Activated T-helper 1 cell treated with anti-CD3 and anti-CD28 coated beads, Interleukin-12 subunit alpha, Interleukin-12 subunit beta, Interleukin-2, Interleukin-4 antibody, amounts not matched to agents 30 ng/mL and 10 ng/mL and 1 ng/mL, durations not matched to agents 14 hours and 24 hours and 36 hours (primary cell): ENCODE measurements around the gene YEATS2. TPM values are rescaled to one million over a fixed set of nuclear protein-coding genes. Genes with fewer than 3 reads are reported as not detected.
A peak's percentile ranks its signal among the peaks of the same experiment; 100 is the strongest.
"Not testable (repeated sequence)": the region's sequence is repeated elsewhere in the genome, so short reads cannot be mapped to it uniquely, and the experiment has no call there.

Experiments
- DNase-seq: peaks from one replicate; pipeline ENCODE4 v3.0.0; 2021; ENCODE audit warnings: low spot score
- H3K27ac Mint-ChIP-seq: one replicate; pipeline ENCODE4 v1.8.0; 2021; ENCODE audit warnings: mild to moderate bottlenecking, mixed read lengths
- H3K27me3 Mint-ChIP-seq: one replicate; pipeline ENCODE4 v1.8.0; 2022; ENCODE audit warnings: mild to moderate bottlenecking, moderate library complexity, mixed read lengths; ENCODE audit not compliant: insufficient read depth
- H3K36me3 Mint-ChIP-seq: one replicate; pipeline ENCODE4 v1.8.0; 2021; ENCODE audit warnings: low read depth, mixed read lengths
- H3K4me1 Mint-ChIP-seq: one replicate; pipeline ENCODE4 v1.8.0; 2021; ENCODE audit warnings: low read depth, mixed read lengths
- H3K4me3 Mint-ChIP-seq: one replicate; pipeline ENCODE4 v1.8.0; 2021; ENCODE audit warnings: mild to moderate bottlenecking, moderate library complexity, mixed read lengths
- H3K9me3 Mint-ChIP-seq: one replicate; pipeline ENCODE4 v1.8.0; 2021; ENCODE audit warnings: mixed read lengths
- intact Hi-C: fragments of 100-400 bp; cut with micrococcal nuclease; formaldehyde crosslinking; loops from one replicate; pipeline ENCODE4 v1.15.1; 2024
- total RNA-seq: library from RNA; stranded (reverse); gene quantifications from 2 replicates; pipeline ENCODE4 v1.2.3, GENCODE V29; 2022

Gene YEATS2
- 54.2 and 57.4 TPM in 2 replicates for total RNA-seq

- no peaks in the 10 kb centered on the region for H3K9me3 Mint-ChIP-seq
- DNase-seq = peak; percentile 65
- intact Hi-C loops = loop anchor here (1.0 to 10.0 kb wide), 9 partner anchors 61 to 666 kb away; partner anchors contain the start of genes ABCC5, EIF2B5, KLHL6 and MCCC1
- peak within 1 kb of the TSS; percentile 88 for H3K4me3 Mint-ChIP-seq
- peaks cover 37% of the 10 kb centered on the region for H3K4me1 Mint-ChIP-seq
- H3K27me3 Mint-ChIP-seq = no peaks in the 10 kb centered on the region
- H3K36me3 Mint-ChIP-seq = peaks cover 21% of the 10 kb centered on the region
- H3K27ac Mint-ChIP-seq = peak within 1 kb of the TSS; percentile 94
Measured at GRCh38 chr3:183697610-183698317, at the start of gene YEATS2. TSS of gene YEATS2 (plus strand) at chr3:183697797. CDS start at chr3:183715163, 17,366 bp downstream.

GRCh38 chr3:183650554-183650953, 47.0 kb upstream of the YEATS2 start:
- H3K4me3 Mint-ChIP-seq = no peak overlapping the region
- intact Hi-C loops = no loop called here
- no peaks in the 10 kb centered on the region for H3K4me1 Mint-ChIP-seq
- H3K9me3 Mint-ChIP-seq = peaks cover 37% of the 10 kb centered on the region
- DNase-seq = no peak
- H3K27me3 Mint-ChIP-seq = no peaks in the 10 kb centered on the region
- peaks cover 26% of the 10 kb centered on the region for H3K36me3 Mint-ChIP-seq
- no peak overlapping the region for H3K27ac Mint-ChIP-seq

- H3K4me1 Mint-ChIP-seq = no peaks in the 10 kb centered on the region
- H3K36me3 Mint-ChIP-seq = peaks cover 34% of the 10 kb centered on the region
Measured at GRCh38 chr3:183653209-183654064, 44.2 kb upstream of the YEATS2 start.

GRCh38 chr3:183654727-183655126, 42.9 kb upstream of the YEATS2 start:
- H3K4me3 Mint-ChIP-seq = no peak overlapping the region
- peaks cover 48% of the 10 kb centered on the region for H3K9me3 Mint-ChIP-seq
- peaks cover 33% of the 10 kb centered on the region for H3K36me3 Mint-ChIP-seq

More at GRCh38 chr3:183653209-183654064, 44.2 kb upstream of the YEATS2 start:
- no peak overlapping the region for H3K4me3 Mint-ChIP-seq
- H3K27ac Mint-ChIP-seq = no peak overlapping the region
- H3K27me3 Mint-ChIP-seq = no peaks in the 10 kb centered on the region
- intact Hi-C loops = no loop called here
- peaks cover 48% of the 10 kb centered on the region for H3K9me3 Mint-ChIP-seq
- no peak for DNase-seq

GRCh38 chr3:183662099-183662498, 35.5 kb upstream of the YEATS2 start:
- no peaks in the 10 kb centered on the region for H3K4me1 Mint-ChIP-seq
- peaks cover 2% of the 10 kb centered on the region for H3K9me3 Mint-ChIP-seq
- intact Hi-C loops = no loop called here
- no peak overlapping the region for H3K4me3 Mint-ChIP-seq
- no peaks in the 10 kb centered on the region for H3K27me3 Mint-ChIP-seq
- H3K27ac Mint-ChIP-seq = no peak overlapping the region
- no peak for DNase-seq
- H3K36me3 Mint-ChIP-seq = peaks cover 27% of the 10 kb centered on the region

More at GRCh38 chr3:183654727-183655126, 42.9 kb upstream of the YEATS2 start:
- no peak for DNase-seq
- intact Hi-C loops = no loop called here
- no peaks in the 10 kb centered on the region for H3K4me1 Mint-ChIP-seq
- H3K27me3 Mint-ChIP-seq = no peaks in the 10 kb centered on the region
- no peak overlapping the region for H3K27ac Mint-ChIP-seq

- DNase-seq = no peak
- Mint-ChIP-seq H3K27ac (no peak overlapping the region), H3K27me3 (no peaks in the 10 kb centered on the region), H3K36me3 (peaks cover 25% of the 10 kb centered on the region), H3K4me1 (no peaks in the 10 kb centered on the region), H3K9me3 (no peaks in the 10 kb centered on the region), H3K4me3 (no peak overlapping the region)
- intact Hi-C loops = no loop called here
Measured at GRCh38 chr3:183664913-183665381, 32.6 kb upstream of the YEATS2 start.

GRCh38 chr3:183680061-183680460, 17.5 kb upstream of the YEATS2 start:
- Mint-ChIP-seq H3K36me3 (peaks cover 9% of the 10 kb centered on the region), H3K4me3 (no peak overlapping the region), H3K27me3 (no peaks in the 10 kb centered on the region), H3K4me1 (no peaks in the 10 kb centered on the region), H3K9me3 (no peaks in the 10 kb centered on the region), H3K27ac (no peak overlapping the region)
- no peak for DNase-seq
- intact Hi-C loops = no loop called here

GRCh38 chr3:183687705-183688104, 9.9 kb upstream of the YEATS2 start:
- H3K27ac Mint-ChIP-seq = no peak overlapping the region
- H3K9me3 Mint-ChIP-seq = no peaks in the 10 kb centered on the region
- DNase-seq = no peak
- no peaks in the 10 kb centered on the region for H3K36me3 Mint-ChIP-seq
- H3K4me3 Mint-ChIP-seq = no peak overlapping the region
- intact Hi-C loops = no loop called here
- peaks cover 2% of the 10 kb centered on the region for H3K27me3 Mint-ChIP-seq
- no peaks in the 10 kb centered on the region for H3K4me1 Mint-ChIP-seq

GRCh38 chr3:183688874-183689273, 8.7 kb upstream of the YEATS2 start:
- no peak overlapping the region for H3K4me3 Mint-ChIP-seq
- no peak for DNase-seq

GRCh38 chr3:183689621-183690020, 8.0 kb upstream of the YEATS2 start:
- not testable (repeated sequence) for H3K36me3 Mint-ChIP-seq, H3K4me3 Mint-ChIP-seq, DNase-seq, H3K9me3 Mint-ChIP-seq, H3K27me3 Mint-ChIP-seq, H3K4me1 Mint-ChIP-seq, H3K27ac Mint-ChIP-seq
- intact Hi-C loops = loop anchor here (10.0 kb wide), 1 partner anchor 445 kb away; the partner anchor contains the start of gene EIF2B5

More at GRCh38 chr3:183688874-183689273, 8.7 kb upstream of the YEATS2 start:
- Mint-ChIP-seq H3K9me3 (no peaks in the 10 kb centered on the region), H3K27ac (no peak overlapping the region), H3K4me1 (no peaks in the 10 kb centered on the region), H3K27me3 (peaks cover 2% of the 10 kb centered on the region), H3K36me3 (no peaks in the 10 kb centered on the region)
- intact Hi-C loops = no loop called here

GRCh38 chr3:183690402-183690995, 7.1 kb upstream of the YEATS2 start:
- intact Hi-C loops = loop anchor here (10.0 kb wide), 1 partner anchor 444 kb away; the partner anchor contains the start of gene EIF2B5
- H3K27ac Mint-ChIP-seq = no peak overlapping the region
- no peak overlapping the region for H3K4me3 Mint-ChIP-seq
- no peaks in the 10 kb centered on the region for H3K9me3 Mint-ChIP-seq
- no peak for DNase-seq
- peaks cover 2% of the 10 kb centered on the region for H3K27me3 Mint-ChIP-seq
- no peaks in the 10 kb centered on the region for H3K36me3 Mint-ChIP-seq
- no peaks in the 10 kb centered on the region for H3K4me1 Mint-ChIP-seq

- H3K4me1 Mint-ChIP-seq = peaks cover 7% of the 10 kb centered on the region
- H3K36me3 Mint-ChIP-seq = no peaks in the 10 kb centered on the region
- no peak overlapping the region for H3K27ac Mint-ChIP-seq
- no peaks in the 10 kb centered on the region for H3K27me3 Mint-ChIP-seq
- no peak overlapping the region for H3K4me3 Mint-ChIP-seq
- intact Hi-C loops = loop anchor here (10.0 kb wide), 1 partner anchor 442 kb away; the partner anchor contains the start of gene EIF2B5
- DNase-seq = no peak
- no peaks in the 10 kb centered on the region for H3K9me3 Mint-ChIP-seq
Measured at GRCh38 chr3:183692436-183692835, 5.2 kb upstream of the YEATS2 start.
